VCaP (cell line): ENCODE data around the gene PIM1.

ENCODE experiments used
- H3K27ac ChIP-seq: fragments of 450-650 bp; 2 replicates; pipeline ENCODE4 v1.5.1; 2017
- CTCF ChIP-seq: fragments of 450-650 bp; conservative IDR thresholded peaks from 2 replicates; pipeline ENCODE4 v1.5.1; 2017; ENCODE audit warnings: mild to moderate bottlenecking, moderate library complexity

The PIM1 gene

GRCh38 chr6:37126961-37127616 is 42.9 kb upstream of the PIM1 start:
- no peak for TF ChIP-seq CTCF
- peak overlapping the region; percentile 56; the same call in 1 of the 2 replicates for H3K27ac ChIP-seq

GRCh38 chr6:37127961-37128862 is 41.7 kb upstream of the PIM1 start:
- H3K27ac ChIP-seq = peak overlapping the region; percentile 56

GRCh38 chr6:37128863-37129443 is 41.0 kb upstream of the PIM1 start:
- peak overlapping the region; percentile 56 for H3K27ac ChIP-seq

More at GRCh38 chr6:37127961-37128862, 41.7 kb upstream of the PIM1 start:
- TF ChIP-seq CTCF = no peak

- H3K27ac ChIP-seq = no peak overlapping the region
- TF ChIP-seq CTCF = no peak
Observed at GRCh38 chr6:37129566-37129965, 40.4 kb upstream of the PIM1 start.

- TF ChIP-seq CTCF = no peak
- H3K27ac ChIP-seq = no peak overlapping the region
Observed at GRCh38 chr6:37130704-37131103, 39.2 kb upstream of the PIM1 start.

GRCh38 chr6:37131104-37131959 is 38.6 kb upstream of the PIM1 start:
- TF ChIP-seq CTCF = no peak
- no peak overlapping the region; the same call in 1 of the 2 replicates for H3K27ac ChIP-seq

GRCh38 chr6:37131960-37132253 is 38.0 kb upstream of the PIM1 start:
- no peak for TF ChIP-seq CTCF
- no peak overlapping the region for H3K27ac ChIP-seq
